Immature natural killer cell (primary cell): Measurements from ENCODE around the gene SUPT5H. TPM values are rescaled to one million over a fixed set of nuclear protein-coding genes. Genes with fewer than 3 reads are reported as not detected.
A peak's percentile ranks its signal among the peaks of the same experiment; 100 is the strongest.
"Not testable (repeated sequence)": the region's sequence is repeated elsewhere in the genome, so short reads cannot be mapped to it uniquely, and the experiment has no call there.

ENCODE experiments used
- DNase-seq, 3 donors: peaks; one replicate each; pipeline ENCODE4 v3.0.0; 2022; ENCODE audit warnings: mixed read lengths in 1 of 3
- H3K27ac Mint-ChIP-seq, 6 donors: one replicate each; pipeline ENCODE4 v1.8.0; 2020; ENCODE audit warnings: mixed read lengths in 6 of 6, mild to moderate bottlenecking in 5 of 6, inconsistent platforms in 4 of 6, moderate library complexity in 3 of 6
- H3K27me3 Mint-ChIP-seq, 3 donors: one replicate each; pipeline ENCODE4 v1.8.0; 2020 to 2021; ENCODE audit warnings: low read depth in 3 of 3, mild to moderate bottlenecking in 3 of 3, mixed read lengths in 3 of 3, moderate library complexity in 3 of 3, inconsistent platforms in 1 of 3
- H3K36me3 Mint-ChIP-seq, 3 donors: one replicate each; pipeline ENCODE4 v1.8.0; 2020; ENCODE audit warnings: mixed read lengths in 3 of 3, inconsistent platforms in 2 of 3, mild to moderate bottlenecking in 2 of 3
- H3K4me1 Mint-ChIP-seq, 2 donors: one replicate each; pipeline ENCODE4 v1.8.0; 2020; ENCODE audit warnings: inconsistent platforms in 2 of 2, mild to moderate bottlenecking in 2 of 2, mixed read lengths in 2 of 2, moderate library complexity in 1 of 2
- H3K4me3 Mint-ChIP-seq, 5 donors: one replicate each; pipeline ENCODE4 v1.8.0; 2020; ENCODE audit warnings: mild to moderate bottlenecking in 5 of 5, mixed read lengths in 5 of 5, inconsistent platforms in 3 of 5, moderate library complexity in 3 of 5
- H3K9me3 Mint-ChIP-seq, 6 donors: one replicate each; pipeline ENCODE4 v1.8.0; 2020; ENCODE audit warnings: mild to moderate bottlenecking in 6 of 6, mixed read lengths in 6 of 6, inconsistent platforms in 4 of 6, moderate library complexity in 3 of 6
- polyA plus RNA-seq, 3 donors: library from polyadenylated mRNA; unstranded; fragments of 300-500 nt; fragmentation: Illumina TruSeq; gene quantifications; one replicate each; pipeline ENCODE4 v1.2.3, GENCODE V29; 2021

The SUPT5H gene
- polyA plus RNA-seq, 3 donors from 2014 or later: 30.5 to 114 (median 67.0) TPM

- Mint-ChIP-seq H3K9me3 (no peaks in the 10 kb centered on the region), H3K36me3 (peaks cover 6 to 24% (median 14%) of the 10 kb centered on the region in 3 donors), H3K4me3 (peak overlapping the region; percentile 93 to 99 (median 95)), H3K27me3 (peaks cover 16 to 21% (median 17%) of the 10 kb centered on the region in 3 donors), H3K4me1 (peaks cover 35 to 43% of the 10 kb centered on the region in 2 donors), H3K27ac (peak overlapping the region; percentile 93 to 99 (median 98))
- DNase-seq: no peak
These were observed 9.0 kb upstream of the SUPT5H start for GRCh38 chr19:39436350-39436716.

GRCh38 chr19:39438270-39438934 lies 7.0 kb upstream of the SUPT5H start:
- no peak overlapping the region for H3K27ac Mint-ChIP-seq
- DNase-seq: no peak
- H3K4me3 Mint-ChIP-seq: peak overlapping the region in 2 of 5 donors; percentile 12 to 41
- H3K9me3 Mint-ChIP-seq: no peaks in the 10 kb centered on the region
- H3K27me3 Mint-ChIP-seq: peaks cover 16 to 24% (median 17%) of the 10 kb centered on the region in 3 donors
- peaks cover under 1 to 15% (median 10%) of the 10 kb centered on the region in 3 donors for H3K36me3 Mint-ChIP-seq
- peaks cover 29 to 35% of the 10 kb centered on the region in 2 donors for H3K4me1 Mint-ChIP-seq

- Mint-ChIP-seq H3K4me3 (peak overlapping the region; percentile 93 to 100 (median 99)), H3K4me1 (peaks cover 52% of the 10 kb centered on the region in 2 donors), H3K36me3 (peaks cover 3 to 5% (median 3%) of the 10 kb centered on the region in 3 donors), H3K9me3 (no peaks in the 10 kb centered on the region), H3K27ac (peak overlapping the region; percentile 99 to 100 (median 100)), H3K27me3 (peaks cover 0 to 9% (median 5%) of the 10 kb centered on the region in 3 donors)
- no peak for DNase-seq
These were observed 685 bp upstream of the SUPT5H start for GRCh38 chr19:39444598-39445195.

GRCh38 chr19:39446365-39447084 lies 1.1 kb downstream of the SUPT5H start:
- H3K9me3 Mint-ChIP-seq: no peaks in the 10 kb centered on the region
- DNase-seq: no peak
- peaks cover 0 to 9% (median 5%) of the 10 kb centered on the region in 3 donors for H3K27me3 Mint-ChIP-seq
- H3K36me3 Mint-ChIP-seq: peaks cover 3 to 5% (median 3%) of the 10 kb centered on the region in 3 donors
- peak overlapping the region; percentile 93 to 100 (median 99) for H3K4me3 Mint-ChIP-seq
- H3K27ac Mint-ChIP-seq: peak overlapping the region; percentile 99 to 100 (median 100)
- H3K4me1 Mint-ChIP-seq: peaks cover 63 to 64% of the 10 kb centered on the region in 2 donors

- Mint-ChIP-seq H3K4me3 (peak overlapping the region; percentile 1 to 71 (median 40)), H3K4me1 (peaks cover 78 to 82% of the 10 kb centered on the region in 2 donors), H3K27ac (peak overlapping the region; percentile 55 to 100 (median 88)), H3K27me3 (peaks cover 0 to 12% (median 9%) of the 10 kb centered on the region in 3 donors), H3K36me3 (peaks cover 9 to 18% (median 17%) of the 10 kb centered on the region in 3 donors), H3K9me3 (no peaks in the 10 kb centered on the region)
- no peak for DNase-seq
These were observed 2.9 kb downstream of the SUPT5H start for GRCh38 chr19:39448271-39448670.

GRCh38 chr19:39449116-39449797 lies 3.9 kb downstream of the SUPT5H start:
- Mint-ChIP-seq H3K27ac (peak overlapping the region; percentile 42 to 100 (median 84)), H3K9me3 (no peaks in the 10 kb centered on the region), H3K27me3 (peaks cover 0 to 15% (median 9%) of the 10 kb centered on the region in 3 donors), H3K36me3 (peaks cover 9 to 22% (median 18%) of the 10 kb centered on the region in 3 donors), H3K4me1 (peaks cover 77 to 89% of the 10 kb centered on the region in 2 donors), H3K4me3 (peak overlapping the region in 3 of 5 donors; percentile 2 to 27 (median 13))
- no peak for DNase-seq

- peaks cover 60 to 78% of the 10 kb centered on the region in 2 donors for H3K4me1 Mint-ChIP-seq
- not testable (repeated sequence) for H3K4me3 Mint-ChIP-seq
- H3K27ac Mint-ChIP-seq: peak overlapping the region in 1 of 6 donors; percentile 44
These were observed 5.9 kb downstream of the SUPT5H start for GRCh38 chr19:39451257-39451656.

GRCh38 chr19:39463403-39463802 lies 18.0 kb downstream of the SUPT5H start:
- Mint-ChIP-seq H3K27ac (peak overlapping the region in 3 of 6 donors; percentile 0 to 78 (median 28)), H3K4me1 (peaks cover 0 to 4% of the 10 kb centered on the region in 2 donors), H3K27me3 (peaks cover 2 to 4% (median 2%) of the 10 kb centered on the region in 3 donors), H3K9me3 (no peaks in the 10 kb centered on the region), H3K36me3 (peaks cover 4 to 48% (median 20%) of the 10 kb centered on the region in 3 donors), H3K4me3 (no peak overlapping the region)
- DNase-seq: no peak

More at GRCh38 chr19:39451257-39451656, 5.9 kb downstream of the SUPT5H start:
- H3K9me3 Mint-ChIP-seq, DNase-seq, H3K27me3 Mint-ChIP-seq: not testable (repeated sequence)
- peaks cover 10 to 26% (median 16%) of the 10 kb centered on the region in 3 donors for H3K36me3 Mint-ChIP-seq

GRCh38 chr19:39465956-39466747 lies 20.8 kb downstream of the SUPT5H start:
- peak overlapping the region in 2 of 6 donors; percentile 12 to 61 for H3K27ac Mint-ChIP-seq
- H3K4me3 Mint-ChIP-seq: no peak overlapping the region
- H3K27me3 Mint-ChIP-seq: peaks cover 2 to 9% (median 6%) of the 10 kb centered on the region in 3 donors
- no peak for DNase-seq
- H3K36me3 Mint-ChIP-seq: peaks cover 9 to 59% (median 12%) of the 10 kb centered on the region in 3 donors
- peaks cover 0 to 6% of the 10 kb centered on the region in 2 donors for H3K4me1 Mint-ChIP-seq
- no peaks in the 10 kb centered on the region for H3K9me3 Mint-ChIP-seq

- Mint-ChIP-seq H3K9me3 (no peaks in the 10 kb centered on the region), H3K4me1 (peaks cover 7 to 10% of the 10 kb centered on the region in 2 donors), H3K27me3 (peaks cover 6 to 9% (median 7%) of the 10 kb centered on the region in 3 donors), H3K4me3 (no peak overlapping the region), H3K36me3 (peaks cover 15 to 62% (median 15%) of the 10 kb centered on the region in 3 donors), H3K27ac (no peak overlapping the region)
- DNase-seq: no peak
These were observed 22.6 kb downstream of the SUPT5H start for GRCh38 chr19:39467941-39468340.

GRCh38 chr19:39469036-39469435 lies 23.7 kb downstream of the SUPT5H start:
- H3K9me3 Mint-ChIP-seq: no peaks in the 10 kb centered on the region
- no peak overlapping the region for H3K27ac Mint-ChIP-seq
- no peak for DNase-seq
- no peak overlapping the region for H3K4me3 Mint-ChIP-seq
- H3K4me1 Mint-ChIP-seq: peaks cover 7% of the 10 kb centered on the region in 2 donors
- peaks cover 6 to 9% (median 7%) of the 10 kb centered on the region in 3 donors for H3K27me3 Mint-ChIP-seq
- peaks cover 15 to 59% (median 15%) of the 10 kb centered on the region in 3 donors for H3K36me3 Mint-ChIP-seq

- Mint-ChIP-seq H3K9me3 (no peaks in the 10 kb centered on the region), H3K4me3 (no peak overlapping the region), H3K4me1 (peaks cover 7% of the 10 kb centered on the region in 2 donors), H3K27ac (peak overlapping the region in 1 of 6 donors; percentile 51), H3K27me3 (peaks cover 6 to 9% (median 7%) of the 10 kb centered on the region in 3 donors), H3K36me3 (peaks cover 15 to 59% (median 15%) of the 10 kb centered on the region in 3 donors)
- DNase-seq: no peak
These were observed 24.2 kb downstream of the SUPT5H start for GRCh38 chr19:39469567-39469966.
